ENCODE measurements around the gene LRRK1.
A peak's percentile ranks its signal among the peaks of the same experiment; 100 is the strongest.

LRRK1 gene

GRCh38 chr15:100931143-100931890 is 12.2 kb downstream of the LRRK1 start:
- peak; percentile 70 for DNase-seq (ENCODE audit: low spot score)
- TF ChIP-seq, protein P1, sequence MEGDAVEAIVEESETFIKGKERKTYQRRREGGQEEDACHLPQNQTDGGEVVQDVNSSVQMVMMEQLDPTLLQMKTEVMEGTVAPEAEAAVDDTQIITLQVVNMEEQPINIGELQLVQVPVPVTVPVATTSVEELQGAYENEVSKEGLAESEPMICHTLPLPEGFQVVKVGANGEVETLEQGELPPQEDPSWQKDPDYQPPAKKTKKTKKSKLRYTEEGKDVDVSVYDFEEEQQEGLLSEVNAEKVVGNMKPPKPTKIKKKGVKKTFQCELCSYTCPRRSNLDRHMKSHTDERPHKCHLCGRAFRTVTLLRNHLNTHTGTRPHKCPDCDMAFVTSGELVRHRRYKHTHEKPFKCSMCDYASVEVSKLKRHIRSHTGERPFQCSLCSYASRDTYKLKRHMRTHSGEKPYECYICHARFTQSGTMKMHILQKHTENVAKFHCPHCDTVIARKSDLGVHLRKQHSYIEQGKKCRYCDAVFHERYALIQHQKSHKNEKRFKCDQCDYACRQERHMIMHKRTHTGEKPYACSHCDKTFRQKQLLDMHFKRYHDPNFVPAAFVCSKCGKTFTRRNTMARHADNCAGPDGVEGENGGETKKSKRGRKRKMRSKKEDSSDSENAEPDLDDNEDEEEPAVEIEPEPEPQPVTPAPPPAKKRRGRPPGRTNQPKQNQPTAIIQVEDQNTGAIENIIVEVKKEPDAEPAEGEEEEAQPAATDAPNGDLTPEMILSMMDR (IDR thresholded peaks at IDR 0.05; ENCODE audit: borderline replicate concordance, control extremely low read depth, extremely low read depth, insufficient read depth, missing control alignments): no peak
- in situ Hi-C loops (cut with MboI; ENCODE audit: low sequenced_read_pairs, unreplicated experiment): no loop called here

DNA sequence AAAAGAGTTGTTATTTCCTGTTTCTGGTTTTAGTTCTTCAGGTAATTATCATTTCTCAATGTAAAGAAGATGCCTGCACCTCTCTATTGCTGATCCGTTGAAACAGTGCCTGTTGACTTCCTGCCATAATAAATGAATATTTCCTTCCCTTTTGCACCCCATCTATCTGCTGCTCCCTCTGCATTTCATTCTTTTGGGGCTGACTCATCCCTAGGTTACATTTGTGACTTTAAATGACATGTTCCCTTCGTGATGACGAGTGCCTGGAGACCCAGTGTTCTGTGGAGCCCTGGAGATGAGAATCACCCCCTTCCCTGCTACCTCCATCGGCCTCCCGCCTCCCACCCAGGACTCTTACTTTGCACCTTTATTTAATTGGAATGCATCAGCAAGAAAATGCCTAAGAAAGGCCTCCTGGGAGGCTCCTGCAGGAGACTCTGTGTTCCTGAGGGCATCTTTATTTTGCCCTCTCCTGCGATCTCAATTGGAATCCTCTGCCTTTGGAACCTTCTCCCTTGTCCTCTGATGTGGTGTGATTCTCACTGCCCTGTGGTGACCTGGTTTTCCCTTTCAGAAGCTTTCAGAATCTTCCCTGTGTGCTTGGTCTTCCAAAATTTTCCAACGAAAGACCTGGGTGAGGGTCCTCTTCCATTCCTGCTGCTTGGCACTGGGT is 13.7 kb downstream of the LRRK1 start:
- DNase-seq (ENCODE audit: low spot score): no peak
- TF ChIP-seq, protein P1 (IDR thresholded peaks at IDR 0.05; ENCODE audit: borderline replicate concordance, control extremely low read depth, extremely low read depth, insufficient read depth, missing control alignments): no peak
- in situ Hi-C loops (cut with MboI; ENCODE audit: low sequenced_read_pairs, unreplicated experiment): no loop called here

DNA sequence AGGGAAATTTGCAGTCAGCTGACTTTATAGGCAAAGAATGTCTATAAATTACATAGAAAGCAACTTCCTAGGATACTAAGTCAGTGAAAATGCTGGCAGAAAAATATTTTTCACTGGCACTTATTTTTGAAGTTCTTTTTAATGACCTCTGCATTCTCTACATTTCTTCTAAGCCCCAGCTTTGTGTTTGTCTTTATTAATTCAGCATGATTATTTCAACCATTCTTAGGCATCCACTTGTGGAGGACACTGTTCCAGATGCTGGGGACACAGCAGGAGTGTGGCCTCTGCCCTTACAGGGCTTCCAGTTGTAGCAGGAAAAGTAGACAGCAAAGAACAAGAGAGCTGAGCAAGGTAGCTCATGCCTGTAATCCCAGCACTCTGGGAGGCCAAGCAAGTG is 15.0 kb downstream of the LRRK1 start:
- in situ Hi-C loops (cut with MboI; ENCODE audit: low sequenced_read_pairs, unreplicated experiment): no loop called here
- TF ChIP-seq, protein P1 (IDR thresholded peaks at IDR 0.05; ENCODE audit: borderline replicate concordance, control extremely low read depth, extremely low read depth, insufficient read depth, missing control alignments): no peak
- no peak for DNase-seq (ENCODE audit: low spot score)

DNA sequence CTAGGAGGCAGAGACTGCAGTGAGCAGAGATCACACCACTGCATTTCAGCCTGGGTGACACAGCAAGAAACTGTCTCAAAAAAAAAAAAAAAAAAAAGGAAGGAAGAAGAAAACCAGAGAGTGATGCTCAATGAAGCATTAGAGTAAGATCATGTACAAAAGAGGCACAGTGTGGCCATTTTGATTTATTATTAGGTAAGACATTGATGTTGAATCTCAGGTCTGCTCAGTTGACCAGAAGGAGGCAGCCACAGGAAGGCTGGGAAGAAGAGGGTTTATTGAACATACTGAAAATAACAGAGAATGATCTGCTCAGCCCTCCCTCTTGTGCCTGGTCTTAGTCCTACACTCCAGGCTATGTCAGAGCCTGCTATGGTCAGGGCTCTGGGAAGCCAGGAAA is 15.6 kb downstream of the LRRK1 start:
- in situ Hi-C loops (cut with MboI; ENCODE audit: low sequenced_read_pairs, unreplicated experiment): no loop called here
- no peak for DNase-seq (ENCODE audit: low spot score)
- TF ChIP-seq, protein P1 (IDR thresholded peaks at IDR 0.05; ENCODE audit: borderline replicate concordance, control extremely low read depth, extremely low read depth, insufficient read depth, missing control alignments): no peak

DNA sequence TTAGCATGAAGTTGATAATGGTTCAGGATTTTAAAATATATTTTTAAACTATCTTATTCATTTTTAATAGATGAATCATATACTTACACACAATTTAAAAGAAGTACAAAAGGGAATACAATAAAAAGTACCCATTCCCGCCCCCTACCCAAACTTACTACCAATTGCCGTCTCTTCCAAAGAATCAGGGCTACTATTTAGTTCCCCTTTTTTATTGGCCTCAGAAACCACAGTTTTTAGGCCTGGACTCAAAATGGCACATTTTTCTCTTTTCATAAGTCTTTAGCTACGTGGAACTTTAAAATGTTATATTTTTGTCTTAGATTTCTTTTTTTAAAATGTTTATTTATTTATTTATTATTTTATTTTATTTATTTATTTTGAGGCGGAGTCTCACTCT is 18.0 kb downstream of the LRRK1 start:
- in situ Hi-C loops (cut with MboI; ENCODE audit: low sequenced_read_pairs, unreplicated experiment): no loop called here
- no peak for DNase-seq (ENCODE audit: low spot score)
- TF ChIP-seq, protein P1 (IDR thresholded peaks at IDR 0.05; ENCODE audit: borderline replicate concordance, control extremely low read depth, extremely low read depth, insufficient read depth, missing control alignments): no peak

DNA sequence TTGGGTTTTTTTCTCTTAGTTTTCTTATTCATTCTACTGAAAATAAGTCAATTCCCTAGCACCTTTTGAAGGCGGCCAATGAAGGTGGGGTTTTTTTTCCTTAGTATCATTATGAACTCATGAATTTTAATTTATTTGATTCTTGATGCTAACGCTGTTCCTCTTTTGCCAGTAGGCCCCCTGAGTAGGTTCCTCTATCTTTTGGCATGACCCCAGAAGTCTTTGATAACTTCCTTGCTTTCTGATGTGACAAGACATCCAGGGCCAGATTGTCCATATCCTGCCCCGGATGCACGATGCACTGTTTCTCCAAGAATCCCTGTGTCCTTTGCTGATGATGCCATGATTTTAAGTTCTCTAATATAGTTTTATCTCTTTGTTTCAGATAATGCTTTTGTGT is 20.6 kb downstream of the LRRK1 start:
- TF ChIP-seq, protein P1 (IDR thresholded peaks at IDR 0.05; ENCODE audit: borderline replicate concordance, control extremely low read depth, extremely low read depth, insufficient read depth, missing control alignments): no peak
- in situ Hi-C loops (cut with MboI; ENCODE audit: low sequenced_read_pairs, unreplicated experiment): no loop called here

More for the DNA sequence above, 20.6 kb downstream of the LRRK1 start:
- DNase-seq (ENCODE audit: low spot score): no peak

Measured in GM13976 (cell line).